Endothelial cell of umbilical vein (primary cell): ENCODE data around the gene ARL8B. TPM values are rescaled to one million over a fixed set of nuclear protein-coding genes. Genes with fewer than 3 reads are reported as not detected.

ENCODE experiments used
- BruUV-seq: library from RNA; stranded (reverse); fragments of 400-500 nt; replicated peaks from 2 replicates; lab custom pipeline; 2021; lab: Mats Ljungman, UMichigan
- CTCF ChIA-PET: fragments of 300-600, 350-600 bp; sonication (Branson Sonifier 250); formaldehyde crosslinking; loops from one replicate; lab custom pipeline; 2021; ENCODE audit warnings: antibody characterized with exemption, inconsistent platforms; lab: Charles Lee
- POLR2A ChIA-PET: fragments of 300-600, 350-600 bp; sonication (Branson Sonifier 250); formaldehyde crosslinking; loops from one replicate; lab custom pipeline; 2021; ENCODE audit warnings: antibody characterized with exemption, inconsistent platforms; lab: Charles Lee
- DNase-seq: peaks from one replicate; pipeline ENCODE4 v3.0.0-alpha.2; 2011; ENCODE audit warnings: low read depth, low spot score
- FAIRE-seq: peaks from 2 replicates; lab custom pipeline; 2011; peaks lifted over from hg19 to GRCh38; lab: Jason Lieb, UNC
- H2AFZ ChIP-seq: 2 replicates; pipeline ENCODE4 v1.6.0; 2012; ENCODE audit warnings: low read depth, low read length, control low read depth, inconsistent platforms
- H3K27ac ChIP-seq: 2 replicates; pipeline ENCODE4 v1.5.1; 2011; ENCODE audit warnings: low read depth, mild to moderate bottlenecking, control low read depth, low read length, moderate library complexity; ENCODE audit not compliant: insufficient read depth
- H3K27me3 ChIP-seq, 2 experiments: 2 replicates each; pipeline versions ENCODE4 v1.6.0 to v1.6.1; 2011; ENCODE audit warnings: low read length in 2 of 2, mixed read lengths in 1 of 2; ENCODE audit not compliant: control insufficient read depth in 2 of 2, insufficient read depth in 2 of 2
- H3K36me3 ChIP-seq, 2 experiments: 2 replicates in 1 of 2; 3 replicates in 1 of 2; pipeline ENCODE4 v1.5.1; 2011; ENCODE audit warnings: low read length in 2 of 2, mild to moderate bottlenecking in 1 of 2, moderate library complexity in 1 of 2; ENCODE audit not compliant: control insufficient read depth in 2 of 2, insufficient read depth in 2 of 2; ENCODE audit errors: extremely low read depth in 1 of 2
- H3K4me1 ChIP-seq: 3 replicates; pipeline ENCODE4 v1.5.1; 2011; ENCODE audit warnings: mild to moderate bottlenecking, low read length; ENCODE audit not compliant: control insufficient read depth, insufficient read depth; ENCODE audit errors: extremely low read depth
- H3K4me2 ChIP-seq: 2 replicates; pipeline ENCODE4 v1.6.1; 2011; ENCODE audit warnings: low read length, control low read depth, mixed read lengths; ENCODE audit not compliant: insufficient read depth
- H3K4me3 ChIP-seq, 3 experiments: fragments of 200-600 bp in 1 of 3; sonication (generic), shearing (Covaris generic) in 1 of 3; replicated peaks in 1 of 3; 2 replicates each; pipeline ENCODE4 v1.5.1; 2011 to 2016; ENCODE audit warnings: control low read depth in 3 of 3, low read length in 3 of 3, mild to moderate bottlenecking in 2 of 3, inconsistent platforms in 1 of 3, low read depth in 1 of 3, moderate library complexity in 1 of 3; ENCODE audit not compliant: insufficient read depth in 1 of 3
- H3K79me2 ChIP-seq: 2 replicates; pipeline ENCODE4 v1.6.0; 2012; ENCODE audit warnings: low read length, inconsistent platforms; ENCODE audit not compliant: control insufficient read depth, insufficient read depth
- H3K9ac ChIP-seq: replicated peaks from 2 replicates; pipeline ENCODE3; 2011; ENCODE audit warnings: low read length, control low read depth; ENCODE audit not compliant: insufficient read depth; ENCODE audit errors: extremely low read depth
- H3K9me1 ChIP-seq: replicated peaks from 3 replicates; pipeline ENCODE4 v1.6.0; 2011; ENCODE audit warnings: mild to moderate bottlenecking, low read length; ENCODE audit not compliant: control insufficient read depth, insufficient read depth; ENCODE audit errors: extremely low read depth
- H3K9me3 ChIP-seq: replicated peaks from 2 replicates; pipeline ENCODE4 v1.5.1; 2012; ENCODE audit warnings: low read length, inconsistent platforms; ENCODE audit not compliant: control insufficient read depth, insufficient read depth
- H4K20me1 ChIP-seq: replicated peaks from 2 replicates; pipeline ENCODE3; 2011; ENCODE audit warnings: mild to moderate bottlenecking, low read length; ENCODE audit not compliant: control insufficient read depth, insufficient read depth; ENCODE audit errors: extremely low read depth
- EZH2 ChIP-seq: IDR thresholded peaks from 2 replicates; pipeline ENCODE4 v1.6.1; 2012; ENCODE audit warnings: borderline replicate concordance, low read depth, mild to moderate bottlenecking, moderate library complexity, low read length, inconsistent platforms; ENCODE audit not compliant: severe bottlenecking
- FOS ChIP-seq: IDR thresholded peaks from 2 replicates; pipeline ENCODE4 v1.6.1; 2011; ENCODE audit warnings: mild to moderate bottlenecking, low read length, moderate library complexity, borderline replicate concordance; ENCODE audit not compliant: insufficient read depth
- GATA2 ChIP-seq: IDR thresholded peaks from 2 replicates; pipeline ENCODE4 v1.7.0; 2011; ENCODE audit warnings: low read depth, mild to moderate bottlenecking, moderate library complexity, mixed read lengths, low read length; ENCODE audit not compliant: insufficient read length, insufficient read depth
- JUN ChIP-seq: IDR thresholded peaks from 2 replicates; pipeline ENCODE4 v1.6.1; 2011; ENCODE audit warnings: borderline replicate concordance, low read depth; ENCODE audit not compliant: insufficient read length, insufficient read depth
- MYC ChIP-seq: IDR thresholded peaks from one replicate; pipeline ENCODE4 v1.6.1; 2011; ENCODE audit warnings: mild to moderate bottlenecking, low read depth, low read length
- POLR2A ChIP-seq: IDR thresholded peaks from 2 replicates; pipeline ENCODE4 v1.6.1; 2012; ENCODE audit warnings: low read depth, mild to moderate bottlenecking, control low read depth, low read length
- POLR2AphosphoS5 ChIP-seq: IDR thresholded peaks from 2 replicates; pipeline ENCODE4 v1.6.1; 2012; ENCODE audit warnings: low read depth, mild to moderate bottlenecking, control low read depth, low read length, moderate library complexity; ENCODE audit not compliant: insufficient read depth
- dilution Hi-C: fragments of 300-500 bp; cut with MboI; formaldehyde crosslinking; loops from one replicate; pipeline ENCODE4 v1.15.0; 2019; ENCODE audit warnings: low sequenced_read_pairs; ENCODE audit not compliant: extremely low pct_ligation_motif_present
- intact Hi-C: fragments of 100-400 bp; cut with micrococcal nuclease; formaldehyde crosslinking; loops from one replicate; pipeline ENCODE4 v1.10.0; 2022
- polyA plus RNA-seq, 4 experiments: library from polyadenylated mRNA; depleted of rRNA in 3 of 4; stranded (reverse) in 3 of 4; unstranded in 1 of 4; fragments of >200 nt; gene quantifications; 2 replicates each; pipeline versions ENCODE4 v1.2.1 to v1.2.3, GENCODE V29; 2011 to 2012; ENCODE audit warnings: missing spikeins in 1 of 4
- total RNA-seq: library from RNA; stranded (reverse); gene quantifications from 2 replicates; pipeline ENCODE4 v1.2.3, GENCODE V29; 2021
- TF ChIP-seq, protein P1 (sequence below), 2 donors: IDR thresholded peaks; 1 replicate in 1 of 2; 2 replicates in 1 of 2; pipeline ENCODE4 v1.5.1; 2011; ENCODE audit warnings: low read length in 2 of 2, mild to moderate bottlenecking in 2 of 2, moderate library complexity in 2 of 2, control low read depth in 1 of 2, inconsistent platforms in 1 of 2, low read depth in 1 of 2; ENCODE audit not compliant: insufficient read depth in 1 of 2; ENCODE audit errors: extremely low read depth in 1 of 2
- TF ChIP-seq, protein P2 (sequence below): IDR thresholded peaks from 2 replicates; pipeline ENCODE4 v1.6.1; 2011; ENCODE audit not compliant: insufficient read depth, insufficient read length

Gene ARL8B
- total and polyA plus RNA-seq, 2 donors (not counting 3 experiments of a cell fraction or from before 2014, with no cell fraction given) = 32.1 to 58.2 TPM

DNA sequence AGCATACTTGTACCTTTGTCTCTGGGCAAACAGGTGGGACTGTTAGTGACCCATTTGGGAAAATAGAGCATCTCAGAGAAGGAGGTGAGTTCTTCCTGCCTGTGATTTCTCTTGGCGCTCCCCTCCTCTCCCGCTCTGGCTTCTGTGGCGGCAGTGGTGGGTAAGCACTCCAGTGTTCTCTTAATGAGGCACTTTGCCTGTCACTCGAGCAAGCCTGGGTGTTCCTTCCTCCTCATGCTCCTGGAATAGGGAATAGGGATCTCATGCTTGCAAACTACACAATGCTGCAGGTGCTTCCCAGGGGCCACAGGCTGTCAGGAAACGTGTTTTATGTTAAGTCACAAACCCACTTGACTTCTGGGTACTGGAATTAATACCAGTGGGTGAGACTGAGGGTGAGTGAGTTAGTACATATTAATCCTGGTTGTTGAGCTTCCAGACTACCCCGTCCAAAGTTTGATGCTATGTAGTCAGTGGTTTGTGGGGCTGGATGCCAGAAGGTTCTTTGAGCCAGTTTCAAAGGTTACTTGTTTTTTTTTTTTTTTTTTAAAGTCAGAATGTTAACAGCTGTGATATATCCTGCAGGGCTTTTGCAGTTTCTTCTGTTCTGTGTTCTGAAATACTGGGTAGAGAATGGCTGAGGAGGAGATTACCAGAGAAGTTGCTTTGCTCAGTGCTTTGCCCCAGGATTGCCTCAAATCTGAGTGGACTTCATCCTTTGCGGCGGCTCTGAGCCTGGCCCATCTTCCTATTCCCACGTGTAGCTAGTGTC lies 95.9 kb downstream of the ARL8B start:
- H3K4me2 ChIP-seq = no peak overlapping the region
- TF ChIP-seq POLR2A = no peak
- no peak for TF ChIP-seq GATA2
- TF ChIP-seq FOS = no peak
- TF ChIP-seq, protein P1, sequence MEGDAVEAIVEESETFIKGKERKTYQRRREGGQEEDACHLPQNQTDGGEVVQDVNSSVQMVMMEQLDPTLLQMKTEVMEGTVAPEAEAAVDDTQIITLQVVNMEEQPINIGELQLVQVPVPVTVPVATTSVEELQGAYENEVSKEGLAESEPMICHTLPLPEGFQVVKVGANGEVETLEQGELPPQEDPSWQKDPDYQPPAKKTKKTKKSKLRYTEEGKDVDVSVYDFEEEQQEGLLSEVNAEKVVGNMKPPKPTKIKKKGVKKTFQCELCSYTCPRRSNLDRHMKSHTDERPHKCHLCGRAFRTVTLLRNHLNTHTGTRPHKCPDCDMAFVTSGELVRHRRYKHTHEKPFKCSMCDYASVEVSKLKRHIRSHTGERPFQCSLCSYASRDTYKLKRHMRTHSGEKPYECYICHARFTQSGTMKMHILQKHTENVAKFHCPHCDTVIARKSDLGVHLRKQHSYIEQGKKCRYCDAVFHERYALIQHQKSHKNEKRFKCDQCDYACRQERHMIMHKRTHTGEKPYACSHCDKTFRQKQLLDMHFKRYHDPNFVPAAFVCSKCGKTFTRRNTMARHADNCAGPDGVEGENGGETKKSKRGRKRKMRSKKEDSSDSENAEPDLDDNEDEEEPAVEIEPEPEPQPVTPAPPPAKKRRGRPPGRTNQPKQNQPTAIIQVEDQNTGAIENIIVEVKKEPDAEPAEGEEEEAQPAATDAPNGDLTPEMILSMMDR (IDR thresholded peaks at IDR 0.05; ENCODE audit: extremely low read depth in 1 of 2, insufficient read depth in 1 of 2, low read depth in 1 of 2, low read length in 2 of 2) = no peak
- TF ChIP-seq MYC = no peak
- TF ChIP-seq, protein P2, sequence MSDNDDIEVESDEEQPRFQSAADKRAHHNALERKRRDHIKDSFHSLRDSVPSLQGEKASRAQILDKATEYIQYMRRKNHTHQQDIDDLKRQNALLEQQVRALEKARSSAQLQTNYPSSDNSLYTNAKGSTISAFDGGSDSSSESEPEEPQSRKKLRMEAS = no peak
- no peak for TF ChIP-seq JUN
- TF ChIP-seq EZH2 = no peak
- no peak for TF ChIP-seq POLR2AphosphoS5
- POLR2A ChIA-PET = no interaction called here

More for the DNA sequence above, 95.9 kb downstream of the ARL8B start:
- no peak for FAIRE-seq
- intact Hi-C loops (no loop called here), dilution Hi-C loops (no loop called here)
- Histone ChIP-seq H3K9ac (no peak overlapping the region), H3K9me3 (no peaks in the 10 kb centered on the region), H4K20me1 (peaks cover 2% of the 10 kb centered on the region), H3K4me3 (no peak overlapping the region), H2AFZ (no peak overlapping the region), H3K36me3 (peaks cover 16 to 28% of the 10 kb centered on the region in 2 experiments), H3K27ac (no peak overlapping the region), H3K4me1 (no peaks in the 10 kb centered on the region), H3K79me2 (no peaks in the 10 kb centered on the region), H3K27me3 (no peaks in the 10 kb centered on the region), H3K9me1 (no peaks in the 10 kb centered on the region)
- no peak for DNase-seq
- no TSS peak for BruUV-seq
- CTCF ChIA-PET = no interaction called here
